HG03175 (cell line): ENCODE results near the gene TPO.
"Not testable (repeated sequence)": the region's sequence is repeated elsewhere in the genome, so short reads cannot be mapped to it uniquely, and the experiment has no call there.

ENCODE experiments used
- ATAC-seq: cut with Tn5 transposase; IDR thresholded peaks from one replicate; pipeline ENCODE4 v1.9.1; 2021; ENCODE audit warnings: mild to moderate bottlenecking, moderate library complexity; ENCODE audit not compliant: unreplicated experiment

TPO gene

GRCh38 chr2:1548910-1549673 is 135.8 kb downstream of the TPO start:
- no peak for ATAC-seq

- no peak for ATAC-seq
Measured at GRCh38 chr2:1550076-1550475, 136.8 kb downstream of the TPO start.

- ATAC-seq, result peak; percentile 74
Measured at GRCh38 chr2:1550658-1551316, 137.5 kb downstream of the TPO start.

GRCh38 chr2:1551905-1552304 is 138.6 kb downstream of the TPO start:
- ATAC-seq, result no peak

GRCh38 chr2:1552611-1553010 is 139.3 kb downstream of the TPO start:
- ATAC-seq, result no peak

- no peak for ATAC-seq
Measured at GRCh38 chr2:1553671-1554295, 140.5 kb downstream of the TPO start.

GRCh38 chr2:1556286-1556685 is 143.0 kb downstream of the TPO start:
- ATAC-seq, result no peak

- ATAC-seq, result no peak
Measured at GRCh38 chr2:1556776-1557466, 143.7 kb downstream of the TPO start.

- no peak for ATAC-seq
Measured at GRCh38 chr2:1557467-1557820, 144.2 kb downstream of the TPO start.

- ATAC-seq, result no peak
Measured at GRCh38 chr2:1559589-1560175, 146.4 kb downstream of the TPO start.

GRCh38 chr2:1561259-1561658 is 148.0 kb downstream of the TPO start:
- no peak for ATAC-seq

GRCh38 chr2:1561811-1562421 is 148.7 kb downstream of the TPO start:
- ATAC-seq, result no peak

- no peak for ATAC-seq
Measured at GRCh38 chr2:1563084-1563857, 150.0 kb downstream of the TPO start.

GRCh38 chr2:1563943-1564891 is 151.0 kb downstream of the TPO start:
- ATAC-seq, result no peak

GRCh38 chr2:1567556-1568344 is 154.5 kb downstream of the TPO start:
- no peak for ATAC-seq

GRCh38 chr2:1568345-1568668 is 155.0 kb downstream of the TPO start:
- ATAC-seq, result not testable (repeated sequence)

GRCh38 chr2:1569879-1570450 is 156.7 kb downstream of the TPO start:
- ATAC-seq, result no peak
